B cell (primary cell): ENCODE data around the gene GTF3C6. TPM values are rescaled to one million over a fixed set of nuclear protein-coding genes. Genes with fewer than 3 reads are reported as not detected.

Source experiments
- ATAC-seq: fragments of 200-7000 bp; cut with Tn5 transposase; one replicate; pipeline ENCODE4 v1.10.0; 2021; ENCODE audit warnings: low read depth, mild to moderate bottlenecking, moderate number of reproducible peaks, moderate library complexity
- CTCF ChIA-PET: fragments of 350-600 bp; sonication (Branson Sonifier 250); formaldehyde crosslinking; loops from one replicate; lab custom pipeline; 2021; ENCODE audit warnings: antibody characterized with exemption, inconsistent platforms; lab: Charles Lee
- POLR2A ChIA-PET: fragments of 350-600 bp; sonication (Branson Sonifier 250); formaldehyde crosslinking; loops from one replicate; lab custom pipeline; 2021; ENCODE audit warnings: antibody characterized with exemption; lab: Charles Lee
- DNase-seq: peaks from one replicate; pipeline ENCODE4 v3.0.0; 2013
- H2AFZ ChIP-seq: 2 replicates; pipeline ENCODE4 v1.6.1; 2012; ENCODE audit warnings: mild to moderate bottlenecking, low read depth, low read length; ENCODE audit not compliant: insufficient read depth, poor library complexity, severe bottlenecking
- H3K27ac ChIP-seq, 2 donors: 1 replicate in 1 of 2; 2 replicates in 1 of 2; pipeline ENCODE4 v1.5.1; 2012 to 2013; ENCODE audit warnings: low read length in 2 of 2, mild to moderate bottlenecking in 2 of 2, moderate library complexity in 1 of 2
- H3K27me3 ChIP-seq, 4 experiments: fragments of 200-600 bp in 1 of 4; sonication (generic) in 1 of 4; replicated peaks in 1 of 4; 1 replicate in 2 of 4; 2 replicates in 2 of 4; pipeline versions ENCODE4 v1.6.1 to v1.7.0; 2013 to 2016; ENCODE audit warnings: low read length in 3 of 4, mild to moderate bottlenecking in 2 of 4, mixed read lengths in 1 of 4, moderate library complexity in 1 of 4; ENCODE audit not compliant: insufficient read depth in 4 of 4, control insufficient read depth in 3 of 4; ENCODE audit errors: control extremely low read depth in 1 of 4
- H3K36me3 ChIP-seq, 2 experiments: replicated peaks in 1 of 2; 1 replicate in 1 of 2; 2 replicates in 1 of 2; pipeline versions ENCODE4 v1.6.1 to v1.7.1; 2013; ENCODE audit warnings: low read length in 1 of 2; ENCODE audit not compliant: insufficient read depth in 2 of 2, control insufficient read depth in 1 of 2; ENCODE audit errors: control extremely low read depth in 1 of 2, extremely low read depth in 1 of 2
- H3K4me1 ChIP-seq, 2 donors: fragments of 200-600 bp in 1 of 2; sonication (generic) in 1 of 2; 1 replicate in 1 of 2; 2 replicates in 1 of 2; pipeline versions ENCODE4 v1.5.1 to v1.6.1; 2013 to 2017; ENCODE audit warnings: low read length in 2 of 2; ENCODE audit not compliant: control insufficient read depth in 2 of 2, insufficient read depth in 2 of 2
- H3K4me2 ChIP-seq: replicated peaks from 2 replicates; pipeline ENCODE3; 2012; ENCODE audit warnings: mild to moderate bottlenecking, low read depth, low read length; ENCODE audit not compliant: poor library complexity, severe bottlenecking
- H3K4me3 ChIP-seq, 5 experiments: fragments of 200-600 bp in 1 of 5; sonication (generic) in 1 of 5; 1 replicate in 3 of 5; 2 replicates in 2 of 5; pipeline versions ENCODE4 v1.5.1 to v1.7.0; 2011 to 2016; ENCODE audit warnings: low read length in 4 of 5, mild to moderate bottlenecking in 4 of 5, low read depth in 2 of 5, control low read depth in 1 of 5, moderate library complexity in 1 of 5; ENCODE audit not compliant: insufficient read depth in 1 of 5; ENCODE audit errors: control extremely low read depth in 1 of 5, extremely low read depth in 1 of 5
- H3K79me2 ChIP-seq: fragments of 200-600 bp; sonication (generic); one replicate; pipeline ENCODE4 v1.6.0; 2016; ENCODE audit warnings: low read length; ENCODE audit not compliant: control insufficient read depth, insufficient read depth
- H3K9ac ChIP-seq: fragments of 200-600 bp; sonication (generic); 2 replicates; pipeline ENCODE4 v1.6.1; 2017; ENCODE audit warnings: mild to moderate bottlenecking, low read length, moderate library complexity
- H3K9me3 ChIP-seq, 3 donors: one replicate each; pipeline versions ENCODE4 v1.6.1 to v1.7.1; 2013; ENCODE audit warnings: low read length in 2 of 3; ENCODE audit not compliant: control insufficient read depth in 2 of 3, insufficient read depth in 1 of 3; ENCODE audit errors: control extremely low read depth in 1 of 3
- H4K20me1 ChIP-seq: 2 replicates; pipeline ENCODE4 v1.6.0; 2012; ENCODE audit warnings: mild to moderate bottlenecking, low read length; ENCODE audit not compliant: insufficient read depth, control insufficient read depth, poor library complexity, severe bottlenecking
- H3K27ac Mint-ChIP-seq: one replicate; pipeline ENCODE4 v1.8.0; 2021; ENCODE audit warnings: mixed read lengths
- H3K27me3 Mint-ChIP-seq: one replicate; pipeline ENCODE4 v1.8.0; 2021; ENCODE audit warnings: mixed read lengths
- H3K4me1 Mint-ChIP-seq: one replicate; pipeline ENCODE4 v1.8.0; 2021; ENCODE audit warnings: mixed read lengths
- H3K4me3 Mint-ChIP-seq: one replicate; pipeline ENCODE4 v1.8.0; 2021; ENCODE audit warnings: mixed read lengths
- H3K9me3 Mint-ChIP-seq: one replicate; pipeline ENCODE4 v1.8.0; 2022; ENCODE audit warnings: mixed read lengths; ENCODE audit not compliant: insufficient read depth
- CTCF ChIP-seq: fragments of 200-600 bp; IDR thresholded peaks from one replicate; pipeline ENCODE4 v1.8.0; 2022; ENCODE audit warnings: antibody characterized with exemption, mild to moderate bottlenecking
- EZH2 ChIP-seq: IDR thresholded peaks from 2 replicates; pipeline ENCODE4 v1.6.1; 2012; ENCODE audit warnings: borderline replicate concordance, low read depth, mild to moderate bottlenecking, moderate library complexity, low read length; ENCODE audit not compliant: insufficient read depth, poor library complexity, severe bottlenecking
- WGBS: methylation state at CpG from one replicate; pipeline ENCODE4 v1.1.5; 2013; ENCODE audit warnings: missing lambda C conversion rate; ENCODE audit not compliant: insufficient coverage; 5-methylcytosine and 5-hydroxymethylcytosine counted together
- intact Hi-C: fragments of 100-400 bp; cut with micrococcal nuclease; formaldehyde crosslinking; loops from one replicate; pipeline ENCODE4 v1.10.0; 2022
- polyA plus RNA-seq: library from polyadenylated mRNA; depleted of rRNA; stranded (reverse); fragments of >200 nt; gene quantifications from 2 replicates; pipeline ENCODE4 v1.2.3, GENCODE V29; 2012
- total RNA-seq, 2 donors: library from RNA; stranded (reverse); fragments of 120-200 nt in 1 of 2; gene quantifications; 1 replicate in 1 of 2; 2 replicates in 1 of 2; pipeline versions ENCODE4 v1.2.3 to v1.2.4, GENCODE V29; 2013 to 2022

The GTF3C6 gene
- total and polyA plus RNA-seq, 2 donors (not counting 1 experiment from before 2014, with no cell fraction given): 5.1 to 36.4 TPM

DNA sequence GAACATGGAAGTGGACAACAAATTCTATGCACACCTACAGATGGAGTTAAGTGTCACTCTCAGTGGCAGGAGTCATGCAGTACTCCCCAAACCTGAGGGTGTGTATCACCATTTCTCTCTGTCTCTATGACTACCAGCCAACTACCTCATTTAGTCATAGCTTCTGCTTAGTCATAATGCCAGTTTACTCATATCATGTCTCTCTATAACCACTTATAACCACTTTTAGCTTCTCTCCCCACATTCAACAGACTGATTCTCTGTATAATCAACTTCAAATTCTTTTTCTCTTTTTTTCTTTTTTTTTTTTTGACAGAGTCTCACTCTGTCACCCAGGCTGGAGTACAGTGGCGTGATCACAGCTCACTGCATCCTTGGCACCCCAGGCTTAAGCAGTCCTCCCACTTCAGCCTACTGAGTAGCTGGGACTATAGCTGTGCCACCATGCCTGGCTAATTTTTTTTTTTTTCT lies 13.8 kb upstream of the GTF3C6 start:
- H3K4me3 Mint-ChIP-seq: no peak overlapping the region
- no peaks in the 10 kb centered on the region for H3K27me3 Mint-ChIP-seq
- no peaks in the 10 kb centered on the region for H3K79me2 ChIP-seq
- ATAC-seq (peak; percentile 88), DNase-seq (peak; percentile 40)
- ChIA-PET POLR2A (interaction anchor here (0.7 kb wide), 1 partner anchor 129 kb away, joined by 5 read pairs; the partner anchor contains the start of gene CDK19), CTCF (interaction anchor here (0.7 to 10.6 kb wide), 3 partner anchors 57 to 418 kb away, joined by 5 to 190 read pairs (median 5); no protein-coding TSS in a partner anchor)
- no peak overlapping the region for H3K4me2 ChIP-seq
- H3K9ac ChIP-seq: no peak overlapping the region
- H3K4me3 ChIP-seq: no peak overlapping the region
- WGBS: no CpG with 5 or more reads among the region's 1 CpG
- H3K4me1 ChIP-seq: no peaks in the 10 kb centered on the region
- no peaks in the 10 kb centered on the region for H3K9me3 Mint-ChIP-seq
- no peaks in the 10 kb centered on the region for H3K4me1 Mint-ChIP-seq
- H2AFZ ChIP-seq: no peak overlapping the region
- H4K20me1 ChIP-seq: no peaks in the 10 kb centered on the region
- peak overlapping the region; percentile 65 for H3K27ac Mint-ChIP-seq
- H3K27me3 ChIP-seq: no peaks in the 10 kb centered on the region
- no peaks in the 10 kb centered on the region for H3K9me3 ChIP-seq
- no peaks in the 10 kb centered on the region for H3K36me3 ChIP-seq
- no peak for TF ChIP-seq EZH2
- TF ChIP-seq CTCF: no peak
- intact Hi-C loops: no loop called here
- no peak overlapping the region for H3K27ac ChIP-seq

- H3K27me3 Mint-ChIP-seq: no peaks in the 10 kb centered on the region
- WGBS: 90% methylated on average over 2 of the region's 2 CpGs
- no peaks in the 10 kb centered on the region for H3K9me3 ChIP-seq
- no peak overlapping the region for H3K27ac ChIP-seq
- H3K4me3 ChIP-seq: no peak overlapping the region
- ChIA-PET POLR2A (no interaction called here), CTCF (interaction anchor here (0.8 to 10.6 kb wide), 2 partner anchors 265 to 419 kb away, joined by 5 to 190 read pairs; no protein-coding TSS in a partner anchor)
- no peaks in the 10 kb centered on the region for H3K79me2 ChIP-seq
- H3K9ac ChIP-seq: no peak overlapping the region
- TF ChIP-seq EZH2 (no peak), CTCF (no peak)
- no peaks in the 10 kb centered on the region for H3K9me3 Mint-ChIP-seq
- DNase-seq (no peak), ATAC-seq (no peak)
- H3K4me1 Mint-ChIP-seq: no peaks in the 10 kb centered on the region
- intact Hi-C loops: no loop called here
- H3K4me2 ChIP-seq: no peak overlapping the region
- no peaks in the 10 kb centered on the region for H4K20me1 ChIP-seq
- H3K27ac Mint-ChIP-seq: no peak overlapping the region
- no peak overlapping the region for H3K4me3 Mint-ChIP-seq
- H3K36me3 ChIP-seq: no peaks in the 10 kb centered on the region
- no peak overlapping the region for H2AFZ ChIP-seq
- no peaks in the 10 kb centered on the region for H3K4me1 ChIP-seq
- no peaks in the 10 kb centered on the region for H3K27me3 ChIP-seq
Measured at GRCh38 chr6:110946498-110946897, 12.0 kb upstream of the GTF3C6 start.
